OCI-LY7 (cell line): ENCODE measurements around the gene SHROOM2. TPM values are rescaled to one million over a fixed set of nuclear protein-coding genes. Genes with fewer than 3 reads are reported as not detected.

Source experiments
- BruUV-seq: library from RNA; stranded (reverse); fragments of 400-500 nt; replicated peaks from 2 replicates; lab custom pipeline; 2021; lab: Mats Ljungman, UMichigan
- CTCF ChIA-PET: fragments of 300-600 bp; sonication (Branson Sonifier 250); formaldehyde crosslinking; loops from one replicate; lab custom pipeline; 2022; ENCODE audit warnings: antibody characterized with exemption; ENCODE audit not compliant: unreplicated experiment; lab: Charles Lee
- POLR2A ChIA-PET: fragments of 300-600 bp; sonication (Branson Sonifier 250); formaldehyde crosslinking; loops from one replicate; lab custom pipeline; 2022; ENCODE audit warnings: antibody characterized with exemption; lab: Charles Lee
- DNase-seq: peaks from one replicate; pipeline ENCODE4 v3.0.0-alpha.2; 2015; ENCODE audit warnings: low spot score
- H2AFZ ChIP-seq: fragments of 200-600 bp; sonication (generic), shearing (Covaris generic); 2 replicates; pipeline ENCODE4 v1.6.1; 2014; ENCODE audit warnings: mild to moderate bottlenecking, antibody characterized with exemption, low read length, moderate library complexity
- H3K27ac ChIP-seq: fragments of 200-600 bp; sonication (generic); 2 replicates; pipeline ENCODE4 v1.5.1; 2014; ENCODE audit warnings: mixed run types, low read depth, mild to moderate bottlenecking, moderate library complexity, low read length, inconsistent platforms; ENCODE audit not compliant: poor library complexity, severe bottlenecking
- H3K36me3 ChIP-seq: fragments of 200-600 bp; sonication (generic); 2 replicates; pipeline ENCODE4 v1.6.1; 2014; ENCODE audit warnings: mild to moderate bottlenecking, antibody characterized with exemption, low read length, moderate library complexity, mixed read lengths; ENCODE audit not compliant: insufficient read depth
- H3K4me1 ChIP-seq: fragments of 200-600 bp; sonication (generic); 2 replicates; pipeline ENCODE4 v1.5.1; 2014; ENCODE audit warnings: mild to moderate bottlenecking, low read length; ENCODE audit not compliant: insufficient read depth, poor library complexity, severe bottlenecking
- H3K4me2 ChIP-seq: fragments of 200-600 bp; sonication (generic); 2 replicates; pipeline ENCODE4 v1.6.1; 2014; ENCODE audit warnings: mild to moderate bottlenecking, low read length
- H3K4me3 ChIP-seq: fragments of 200-600 bp; sonication (generic); 2 replicates; pipeline ENCODE4 v1.5.1; 2014; ENCODE audit warnings: mild to moderate bottlenecking, low read depth, low read length; ENCODE audit not compliant: poor library complexity, severe bottlenecking
- H3K79me2 ChIP-seq: fragments of 200-600 bp; sonication (generic); 2 replicates; pipeline ENCODE4 v1.6.1; 2016; ENCODE audit warnings: low read depth, mild to moderate bottlenecking, low read length, moderate library complexity, mixed read lengths; ENCODE audit not compliant: insufficient read depth
- H3K9me2 ChIP-seq: fragments of 200-600 bp; sonication (generic); 2 replicates; pipeline ENCODE4 v1.6.1; 2016; ENCODE audit warnings: mild to moderate bottlenecking, low read length, mixed read lengths; ENCODE audit not compliant: insufficient read depth
- H3K9me3 ChIP-seq: fragments of 200-600 bp; sonication (generic); 2 replicates; pipeline ENCODE4 v1.6.1; 2014; ENCODE audit warnings: mild to moderate bottlenecking, mixed run types, low read length, mixed read lengths
- H4K20me1 ChIP-seq: fragments of 200-600 bp; sonication (generic); 2 replicates; pipeline ENCODE4 v1.6.1; 2014; ENCODE audit warnings: mild to moderate bottlenecking, antibody characterized with exemption, low read length, moderate library complexity, mixed read lengths; ENCODE audit not compliant: insufficient read depth
- CTCF ChIP-seq: fragments of 200-600 bp; sonication (generic); conservative IDR thresholded peaks from 2 replicates; pipeline ENCODE4 v1.5.1; 2014; ENCODE audit warnings: mild to moderate bottlenecking, antibody characterized with exemption, low read length, moderate library complexity, mixed read lengths
- EZH2phosphoT487 ChIP-seq: fragments of 200-600 bp; sonication (generic); IDR thresholded peaks from 2 replicates; pipeline ENCODE4 v1.6.1; 2018; ENCODE audit warnings: low read depth, borderline replicate concordance, mild to moderate bottlenecking, mixed run types, antibody characterized with exemption, low read length, moderate library complexity, mixed read lengths
- intact Hi-C: fragments of 100-400 bp; cut with micrococcal nuclease; formaldehyde crosslinking; loops from one replicate; pipeline ENCODE4 v1.10.0; 2022; ENCODE audit not compliant: unreplicated experiment
- total RNA-seq, 2 experiments: library from RNA; depleted of rRNA in 1 of 2; stranded (reverse); fragments of >200 nt in 1 of 2; shearing (Covaris generic) in 1 of 2; gene quantifications; 2 replicates each; pipeline ENCODE4 v1.2.3, GENCODE V29; 2014 to 2022

The SHROOM2 gene
- total RNA-seq, 2 experiments from 2014 or later, result not detected

GRCh38 chrX:9816084-9816700, 30.0 kb downstream of the SHROOM2 start:
- POLR2A ChIA-PET, result no interaction called here
- BruUV-seq, result no TSS peak
- CTCF ChIA-PET, result interaction anchor here (0.7 kb wide), 1 partner anchor 14 kb away, joined by 3 read pairs; no protein-coding TSS in a partner anchor
- no peaks in the 10 kb centered on the region for H3K4me1 ChIP-seq
- H3K9me2 ChIP-seq, result no peaks in the 10 kb centered on the region
- no peaks in the 10 kb centered on the region for H3K79me2 ChIP-seq
- H4K20me1 ChIP-seq, result no peaks in the 10 kb centered on the region
- H3K4me2 ChIP-seq, result no peak overlapping the region
- no peak overlapping the region for H2AFZ ChIP-seq
- TF ChIP-seq EZH2phosphoT487 (no peak), CTCF (no peak)
- H3K9me3 ChIP-seq, result no peaks in the 10 kb centered on the region
- H3K36me3 ChIP-seq, result no peaks in the 10 kb centered on the region
- H3K27ac ChIP-seq, result no peak overlapping the region
- no peak overlapping the region for H3K4me3 ChIP-seq
- intact Hi-C loops, result no loop called here
- no peak for DNase-seq

GRCh38 chrX:9821572-9821971, 35.3 kb downstream of the SHROOM2 start:
- Histone ChIP-seq H3K36me3 (no peaks in the 10 kb centered on the region), H3K79me2 (no peaks in the 10 kb centered on the region), H3K4me3 (no peak overlapping the region), H2AFZ (no peak overlapping the region), H4K20me1 (no peaks in the 10 kb centered on the region), H3K4me2 (no peak overlapping the region), H3K9me2 (no peaks in the 10 kb centered on the region), H3K4me1 (no peaks in the 10 kb centered on the region), H3K27ac (no peak overlapping the region), H3K9me3 (no peaks in the 10 kb centered on the region)
- no TSS peak for BruUV-seq
- no peak for DNase-seq
- ChIA-PET CTCF (no interaction called here), POLR2A (no interaction called here)
- intact Hi-C loops, result no loop called here
- TF ChIP-seq EZH2phosphoT487, result no peak
- TF ChIP-seq CTCF, result no peak

GRCh38 chrX:9824554-9824953, 38.3 kb downstream of the SHROOM2 start:
- Histone ChIP-seq H3K36me3 (no peaks in the 10 kb centered on the region), H3K4me2 (no peak overlapping the region), H3K79me2 (no peaks in the 10 kb centered on the region), H3K4me1 (no peaks in the 10 kb centered on the region), H3K9me3 (no peaks in the 10 kb centered on the region), H2AFZ (no peak overlapping the region), H3K4me3 (no peak overlapping the region), H3K9me2 (no peaks in the 10 kb centered on the region), H3K27ac (no peak overlapping the region), H4K20me1 (no peaks in the 10 kb centered on the region)
- TF ChIP-seq CTCF, result no peak
- no peak for TF ChIP-seq EZH2phosphoT487
- intact Hi-C loops, result no loop called here
- no TSS peak for BruUV-seq
- ChIA-PET POLR2A (no interaction called here), CTCF (no interaction called here)
- no peak for DNase-seq
